Kidney (tissue), 14 donors: Measurements from ENCODE around the gene SCN7A. TPM values are rescaled to one million over a fixed set of nuclear protein-coding genes. Genes with fewer than 3 reads are reported as not detected.

ENCODE experiments used
- DNase-seq, 5 donors: peaks; one replicate each; pipeline ENCODE4 v3.0.0-alpha.2; 2013 to 2020
- FAIRE-seq: peaks from 2 replicates; lab custom pipeline; 2012; peaks lifted over from hg19 to GRCh38; lab: Jason Lieb, UNC
- H3K27ac ChIP-seq, 2 donors: one replicate each; pipeline ENCODE4 v1.7.0; 2013; ENCODE audit warnings: low read depth in 2 of 2, low read length in 2 of 2, inconsistent platforms in 1 of 2
- H3K27me3 ChIP-seq: one replicate; pipeline ENCODE4 v1.7.1; 2013; ENCODE audit warnings: low read length, inconsistent platforms; ENCODE audit not compliant: control insufficient read depth, insufficient read depth
- H3K36me3 ChIP-seq, 3 donors: one replicate each; pipeline versions ENCODE4 v1.7.0 to v1.7.1; 2013; ENCODE audit warnings: low read length in 3 of 3, control low read depth in 1 of 3, inconsistent platforms in 1 of 3; ENCODE audit not compliant: insufficient read depth in 3 of 3, control insufficient read depth in 2 of 3
- H3K4me1 ChIP-seq, 3 donors: one replicate each; pipeline versions ENCODE4 v1.7.0 to v1.7.1; 2013; ENCODE audit warnings: low read length in 3 of 3, inconsistent platforms in 1 of 3, low read depth in 1 of 3; ENCODE audit not compliant: control insufficient read depth in 2 of 3, insufficient read depth in 2 of 3
- H3K4me3 ChIP-seq, 3 donors: one replicate each; pipeline versions ENCODE4 v1.7.0 to v1.8.1; 2013; ENCODE audit warnings: low read length in 3 of 3, control low read depth in 1 of 3, inconsistent platforms in 1 of 3
- H3K9ac ChIP-seq, 3 donors: one replicate each; pipeline versions ENCODE4 v1.7.0 to v1.7.1; 2013; ENCODE audit warnings: low read length in 3 of 3, control low read depth in 1 of 3, inconsistent platforms in 1 of 3
- H3K9me3 ChIP-seq, 3 donors: one replicate each; pipeline versions ENCODE4 v1.7.0 to v1.7.1; 2013; ENCODE audit warnings: low read length in 3 of 3, control low read depth in 1 of 3, inconsistent platforms in 1 of 3; ENCODE audit not compliant: control insufficient read depth in 2 of 3, insufficient read depth in 1 of 3
- CTCF ChIP-seq: IDR thresholded peaks from 3 replicates; pipeline ENCODE4 v1.5.1; 2012; ENCODE audit warnings: mild to moderate bottlenecking, moderate library complexity, borderline replicate concordance; ENCODE audit not compliant: insufficient read depth; ENCODE audit errors: extremely low read depth
- intact Hi-C: fragments of 100-400 bp; cut with DNase I; formaldehyde crosslinking; loops from one replicate; pipeline ENCODE4 v1.11.1; 2022
- polyA plus RNA-seq: library from polyadenylated mRNA; stranded (reverse); fragments of 350-450 nt; fragmentation: Illumina TruSeq; extraction: RNeasy Lipid Tissue Mini Kit (QIAGEN cat#74804); gene quantifications from one replicate; pipeline ENCODE4 v1.2.3, GENCODE V29; 2014; ENCODE audit warnings: low read depth, low replicate concordance; ENCODE audit not compliant: insufficient read depth
- total RNA-seq: library from RNA; stranded (reverse); fragmentation: NEBNext Ultra II Directional; extraction: Animal tissue kit (Norgen Biotek cat#: 25700); gene quantifications from one replicate; pipeline ENCODE4 v1.2.1, GENCODE V29; 2021
- donor health status: control.
- donor health status: control.
- donor health status: control.
- donor health status: control.
- donor health status: control.
- donor health status: DM: yes; HTN: yes; CAD: no.
- donor health status: Normal renal cell carcinoma (clear cell type).

Gene SCN7A
- total and polyA plus RNA-seq, 2 donors from 2014 or later, result 1.9 to 3.6 TPM

- FAIRE-seq (no peak), DNase-seq (no peak)
- H3K4me3 ChIP-seq, result no peak overlapping the region
- no peaks in the 10 kb centered on the region for H3K4me1 ChIP-seq
- H3K27me3 ChIP-seq, result no peaks in the 10 kb centered on the region
- H3K9ac ChIP-seq, result no peak overlapping the region
- no peaks in the 10 kb centered on the region for H3K9me3 ChIP-seq
- no peak for TF ChIP-seq CTCF
- no peaks in the 10 kb centered on the region for H3K36me3 ChIP-seq
- H3K27ac ChIP-seq, result no peak overlapping the region
- intact Hi-C loops, result no loop called here
These were observed 87.7 kb downstream of the SCN7A start for GRCh38 chr2:166406374-166406773.

GRCh38 chr2:166405569-166405926 is 88.5 kb downstream of the SCN7A start:
- H3K9me3 ChIP-seq, result no peaks in the 10 kb centered on the region
- no peak overlapping the region for H3K27ac ChIP-seq
- FAIRE-seq, result no peak
- no peaks in the 10 kb centered on the region for H3K27me3 ChIP-seq
- DNase-seq, result no peak
- TF ChIP-seq CTCF, result no peak
- H3K36me3 ChIP-seq, result no peaks in the 10 kb centered on the region
- no peak overlapping the region for H3K9ac ChIP-seq
- no peaks in the 10 kb centered on the region for H3K4me1 ChIP-seq
- intact Hi-C loops, result no loop called here
- no peak overlapping the region for H3K4me3 ChIP-seq

GRCh38 chr2:166404831-166405568 is 89.0 kb downstream of the SCN7A start:
- intact Hi-C loops, result no loop called here
- FAIRE-seq, result no peak

More at GRCh38 chr2:166404831-166405568, 89.0 kb downstream of the SCN7A start:
- Histone ChIP-seq H3K9ac (no peak overlapping the region), H3K4me3 (no peak overlapping the region), H3K36me3 (no peaks in the 10 kb centered on the region), H3K9me3 (no peaks in the 10 kb centered on the region), H3K27me3 (no peaks in the 10 kb centered on the region), H3K27ac (no peak overlapping the region), H3K4me1 (no peaks in the 10 kb centered on the region)
- no peak for TF ChIP-seq CTCF
- DNase-seq, result peak in 1 of 5 donors; percentile 5
